Measurements from ENCODE around the gene LRG1. TPM values are rescaled to one million over a fixed set of nuclear protein-coding genes. Genes with fewer than 3 reads are reported as not detected.

The LRG1 gene
- total and polyA plus RNA-seq, 7 donors = 0.36 to 21.0 (median 2.4) TPM; not detected in 1

GRCh38 chr19:4553775-4554174, 13.9 kb upstream of the LRG1 start:
- no peaks in the 10 kb centered on the region for H3K36me3 ChIP-seq
- H3K27me3 ChIP-seq = no peaks in the 10 kb centered on the region
- no peak overlapping the region for H3K27ac ChIP-seq
- no peak for TF ChIP-seq POLR2AphosphoS5 (IDR thresholded peaks at IDR 0.05)
- no peak for TF ChIP-seq POLR2A (IDR thresholded peaks at IDR 0.05)
- no peak for TF ChIP-seq CTCF (IDR thresholded peaks at IDR 0.05)
- TF ChIP-seq EP300 (IDR thresholded peaks at IDR 0.05) = no peak
- intact Hi-C loops (cut with DNase I) = no loop called here
- H3K4me3 ChIP-seq = no peak overlapping the region
- 64 to 79% methylated on average over 3 of the region's 3 CpGs for WGBS, 2 donors
- no peaks in the 10 kb centered on the region for H3K9me3 ChIP-seq
- DNase-seq = no peak
- peaks cover 0 to 7% (median 5%) of the 10 kb centered on the region in 4 donors for H3K4me1 ChIP-seq

- Histone ChIP-seq H3K4me1 (peaks cover 0 to 5% (median 3%) of the 10 kb centered on the region in 4 donors), H3K36me3 (no peaks in the 10 kb centered on the region), H3K27ac (no peak overlapping the region), H3K4me3 (no peak overlapping the region), H3K9me3 (no peaks in the 10 kb centered on the region), H3K27me3 (no peaks in the 10 kb centered on the region)
- DNase-seq = no peak
- intact Hi-C loops (cut with DNase I) = no loop called here
- no peak for TF ChIP-seq POLR2AphosphoS5 (IDR thresholded peaks at IDR 0.05)
- no peak for TF ChIP-seq POLR2A (IDR thresholded peaks at IDR 0.05)
- TF ChIP-seq EP300 (IDR thresholded peaks at IDR 0.05) = no peak
- TF ChIP-seq CTCF (IDR thresholded peaks at IDR 0.05) = no peak
Measured at GRCh38 chr19:4553092-4553695, 13.4 kb upstream of the LRG1 start.

- 29 to 78% methylated on average over 18 of the region's 18 CpGs for WGBS, 2 donors
- intact Hi-C loops (cut with DNase I) = no loop called here
Measured at GRCh38 chr19:4552525-4552819, 12.6 kb upstream of the LRG1 start.

GRCh38 chr19:4550479-4551050, 10.7 kb upstream of the LRG1 start:
- Histone ChIP-seq H3K4me3 (no peak overlapping the region), H3K36me3 (no peaks in the 10 kb centered on the region), H3K27ac (no peak overlapping the region), H3K27me3 (no peaks in the 10 kb centered on the region), H3K9me3 (no peaks in the 10 kb centered on the region), H3K4me1 (no peaks in the 10 kb centered on the region)
- WGBS, 2 donors = 77 to 87% methylated on average over 26 of the region's 26 CpGs
- no peak for TF ChIP-seq POLR2AphosphoS5 (IDR thresholded peaks at IDR 0.05)
- TF ChIP-seq CTCF (IDR thresholded peaks at IDR 0.05) = no peak
- no peak for TF ChIP-seq POLR2A (IDR thresholded peaks at IDR 0.05)
- no peak for TF ChIP-seq EP300 (IDR thresholded peaks at IDR 0.05)
- DNase-seq = no peak
- intact Hi-C loops (cut with DNase I) = no loop called here

More at GRCh38 chr19:4552525-4552819, 12.6 kb upstream of the LRG1 start:
- Histone ChIP-seq H3K27ac (no peak overlapping the region), H3K9me3 (no peaks in the 10 kb centered on the region), H3K27me3 (no peaks in the 10 kb centered on the region), H3K36me3 (no peaks in the 10 kb centered on the region), H3K4me3 (no peak overlapping the region), H3K4me1 (no peaks in the 10 kb centered on the region)
- DNase-seq = no peak
- TF ChIP-seq CTCF (IDR thresholded peaks at IDR 0.05) (no peak), EP300 (IDR thresholded peaks at IDR 0.05) (no peak), POLR2A (IDR thresholded peaks at IDR 0.05) (no peak), POLR2AphosphoS5 (IDR thresholded peaks at IDR 0.05) (no peak)

- no peak for DNase-seq
- intact Hi-C loops (cut with DNase I) = no loop called here
Measured at GRCh38 chr19:4550018-4550417, 10.2 kb upstream of the LRG1 start.

More at GRCh38 chr19:4550018-4550417, 10.2 kb upstream of the LRG1 start:
- TF ChIP-seq CTCF (IDR thresholded peaks at IDR 0.05) (no peak), EP300 (IDR thresholded peaks at IDR 0.05) (no peak), POLR2AphosphoS5 (IDR thresholded peaks at IDR 0.05) (no peak)
- Histone ChIP-seq H3K4me3 (no peak overlapping the region), H3K36me3 (no peaks in the 10 kb centered on the region), H3K4me1 (no peaks in the 10 kb centered on the region), H3K27me3 (no peaks in the 10 kb centered on the region), H3K9me3 (no peaks in the 10 kb centered on the region), H3K27ac (no peak overlapping the region)
- 79 to 89% methylated on average over 18 of the region's 18 CpGs for WGBS, 2 donors
